GM18505 (cell line): ENCODE measurements around the gene ATG10.
"Not testable (repeated sequence)": the region's sequence is repeated elsewhere in the genome, so short reads cannot be mapped to it uniquely, and the experiment has no call there.

Source experiments
- ATAC-seq: cut with Tn5 transposase; IDR thresholded peaks from one replicate; pipeline ENCODE4 v1.9.1; 2021; ENCODE audit not compliant: unreplicated experiment
- POLR2A ChIP-seq: IDR thresholded peaks from 4 replicates; pipeline ENCODE4 v1.6.1; 2011; ENCODE audit warnings: borderline replicate concordance; ENCODE audit not compliant: insufficient read depth, insufficient read length; ENCODE audit errors: extremely low read depth

The ATG10 gene

DNA sequence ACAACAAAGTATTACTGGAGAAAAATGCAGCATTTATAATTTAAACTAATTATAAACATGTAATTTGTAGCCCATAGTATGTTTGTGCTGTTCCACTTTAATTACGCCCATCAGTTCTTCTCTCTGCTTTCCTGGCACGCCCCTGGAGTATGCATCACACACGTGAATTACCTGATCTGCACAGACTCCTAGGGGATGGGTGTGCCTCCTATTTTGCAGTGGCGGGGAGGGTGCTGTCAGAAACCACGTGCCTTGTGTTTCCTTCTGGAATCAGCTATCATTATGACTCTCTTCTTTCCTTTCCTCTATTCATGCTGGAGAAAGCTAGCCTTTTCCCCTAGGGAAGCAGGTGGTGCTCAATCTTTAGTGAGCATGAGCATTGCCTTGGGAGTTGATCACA, 263.1 kb downstream of the ATG10 start:
- no peak for TF ChIP-seq POLR2A
- ATAC-seq: no peak

DNA sequence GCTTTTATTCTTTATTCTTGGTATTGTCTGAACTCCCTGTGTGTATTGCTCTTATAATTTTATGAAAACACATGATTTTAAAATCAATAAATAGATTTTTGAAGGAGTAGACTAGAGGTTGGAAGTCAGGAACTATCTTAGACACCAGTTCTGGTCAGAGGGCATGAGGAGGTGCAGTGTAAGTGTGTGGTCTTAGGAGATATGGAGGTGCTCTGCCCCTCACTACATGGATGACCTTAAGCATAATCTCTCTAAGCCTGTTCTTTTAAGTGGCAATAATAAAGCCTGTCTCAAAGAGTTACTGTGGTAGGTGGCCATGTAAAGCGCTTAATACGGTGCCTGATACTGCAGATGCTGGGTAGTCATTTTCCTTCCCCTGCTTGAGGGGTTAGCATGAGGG, 272.3 kb downstream of the ATG10 start:
- ATAC-seq: no peak
- TF ChIP-seq POLR2A: no peak

DNA sequence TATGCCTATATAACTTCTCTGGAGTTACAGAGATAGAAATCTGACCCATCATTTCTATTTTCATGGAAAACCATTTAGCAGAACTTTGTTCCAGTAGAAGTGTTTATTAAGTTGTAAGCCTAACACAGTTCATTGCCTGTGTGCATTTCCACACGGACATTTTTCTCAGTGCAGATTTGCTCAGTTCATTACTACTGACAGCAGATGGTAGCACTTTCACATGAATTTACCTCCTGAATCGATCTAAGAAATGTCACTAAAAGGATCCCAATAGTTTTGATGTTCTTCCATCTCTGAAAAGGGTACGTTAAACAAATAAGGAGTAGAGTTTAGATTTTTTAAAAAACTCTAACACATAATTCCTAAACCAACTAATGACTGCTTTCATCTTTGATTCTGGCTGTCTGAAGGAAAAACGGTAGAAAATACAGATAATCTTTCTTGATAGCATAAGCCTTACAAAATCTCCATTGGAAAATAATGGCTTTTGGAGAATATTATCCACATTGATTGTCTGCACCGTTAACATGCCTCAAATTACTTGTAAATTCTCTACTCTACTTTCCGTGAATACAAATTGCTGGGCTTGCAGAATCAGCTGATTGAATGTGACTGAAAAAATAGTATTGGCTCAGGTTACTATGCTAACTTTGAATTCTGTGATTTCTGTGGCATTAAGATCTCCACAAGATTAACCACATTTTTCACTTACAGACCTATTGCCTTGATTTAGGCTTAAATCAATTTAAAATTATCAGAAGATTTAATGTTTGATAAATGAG, 273.2 kb downstream of the ATG10 start:
- no peak for ATAC-seq

DNA sequence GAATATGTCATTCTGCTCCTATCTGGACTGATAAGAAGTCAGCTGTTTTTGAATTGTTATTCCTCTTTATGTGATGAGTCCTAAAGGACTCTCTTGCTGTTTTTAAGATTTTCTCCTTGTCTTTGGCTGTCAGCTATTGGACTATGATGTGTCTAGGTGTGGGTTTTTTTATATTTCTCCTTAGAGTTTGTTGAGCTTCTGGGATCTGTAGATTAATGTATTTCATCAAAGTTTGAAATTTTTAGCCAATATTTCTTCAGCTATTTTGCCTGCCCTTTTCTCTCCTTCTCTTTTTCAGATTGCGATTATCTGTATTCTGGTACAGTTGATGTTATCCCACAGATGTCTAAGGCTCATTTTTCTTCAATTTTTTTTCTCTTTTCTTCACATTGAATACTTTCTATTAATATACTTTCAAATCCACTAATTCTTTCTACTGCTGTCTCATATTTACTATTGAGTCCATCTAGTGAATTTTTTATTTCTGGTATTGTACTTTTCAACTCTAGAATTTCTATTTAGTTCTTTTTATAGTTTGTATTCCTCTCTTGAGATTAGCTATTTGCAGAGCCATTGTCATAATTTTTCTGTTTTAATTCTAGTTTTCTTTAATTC, 275.2 kb downstream of the ATG10 start:
- TF ChIP-seq POLR2A: no peak

More for the DNA sequence above, 273.2 kb downstream of the ATG10 start:
- TF ChIP-seq POLR2A: no peak

DNA sequence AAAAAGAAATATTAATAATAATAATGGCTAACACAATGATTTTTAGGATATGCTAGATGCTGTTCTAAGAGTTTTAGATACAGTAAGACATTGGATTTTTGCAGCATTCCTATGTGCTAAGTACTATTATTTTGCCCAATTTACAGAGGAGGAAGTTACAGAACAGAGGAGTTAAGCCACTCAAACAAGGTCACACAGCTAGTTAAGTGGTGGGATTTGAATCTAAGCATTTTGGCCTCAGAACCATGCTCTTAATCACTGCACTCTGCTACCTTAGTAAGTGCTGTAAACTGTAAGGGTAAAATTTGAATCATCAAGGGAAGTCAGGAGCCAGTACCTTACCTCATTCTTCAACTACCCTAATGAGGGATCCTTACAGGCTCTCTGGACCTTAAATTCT, 280.9 kb downstream of the ATG10 start:
- no peak for ATAC-seq
- TF ChIP-seq POLR2A: no peak

More for the DNA sequence above, 275.2 kb downstream of the ATG10 start:
- no peak for ATAC-seq

DNA sequence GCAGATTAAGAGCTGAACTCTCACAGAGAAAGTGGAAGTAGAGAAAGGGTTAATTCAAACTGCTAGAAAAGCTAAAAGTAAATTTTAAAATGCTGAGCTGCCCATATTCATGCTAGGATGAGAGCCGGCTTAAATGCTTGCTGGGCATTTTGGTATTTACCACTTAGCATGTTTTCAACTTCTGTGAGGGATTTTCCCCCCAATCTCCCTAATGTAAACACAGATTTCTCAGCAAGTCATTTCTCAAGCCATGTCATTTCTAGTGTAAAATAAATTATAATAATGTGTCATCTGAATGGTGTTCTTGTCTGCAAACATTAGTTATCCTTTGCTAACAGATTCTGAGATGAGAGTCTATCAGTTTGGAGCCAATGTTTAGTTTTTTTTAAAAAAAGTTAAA, 284.0 kb downstream of the ATG10 start:
- ATAC-seq: no peak
- TF ChIP-seq POLR2A: no peak

DNA sequence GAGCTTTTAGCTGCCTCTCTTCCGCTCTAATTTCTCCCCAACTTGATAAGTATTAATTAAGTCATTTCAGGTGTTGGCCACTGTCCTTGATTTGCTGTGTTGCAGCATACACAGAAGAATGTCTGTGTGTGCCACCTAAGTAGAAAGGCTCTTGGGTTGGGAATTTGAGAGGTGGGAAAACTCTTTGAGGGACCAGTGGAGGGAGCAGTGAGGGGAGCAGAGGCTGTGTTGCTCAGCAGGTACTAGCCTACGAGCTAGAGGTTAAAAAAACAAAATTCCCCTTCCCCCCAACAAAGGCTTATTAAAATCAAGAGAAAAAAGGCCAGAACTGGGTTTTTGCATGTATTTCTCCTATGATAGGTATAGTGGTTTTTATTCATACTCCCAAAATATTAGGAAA, 285.4 kb downstream of the ATG10 start:
- TF ChIP-seq POLR2A: no peak
- no peak for ATAC-seq

DNA sequence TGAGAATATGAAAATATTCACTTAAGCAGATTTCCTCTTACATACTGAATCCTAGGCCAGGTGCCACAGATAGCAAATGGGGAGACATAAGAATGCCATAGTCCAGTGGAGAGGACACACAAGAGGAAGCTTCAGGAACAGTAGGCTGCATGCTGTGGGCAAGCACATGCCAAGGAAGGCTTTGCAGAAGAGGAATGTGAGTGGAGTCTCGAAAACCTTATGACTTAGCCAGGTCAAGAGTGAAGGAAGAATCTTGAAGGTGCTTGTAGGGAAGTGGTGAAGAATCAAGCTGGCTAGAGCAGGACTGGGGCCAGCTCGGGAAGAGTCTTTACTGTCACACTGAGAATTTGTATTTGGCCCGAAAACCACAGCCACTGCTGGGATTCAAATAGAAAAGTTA, 285.9 kb downstream of the ATG10 start:
- ATAC-seq: no peak
- TF ChIP-seq POLR2A: no peak

DNA sequence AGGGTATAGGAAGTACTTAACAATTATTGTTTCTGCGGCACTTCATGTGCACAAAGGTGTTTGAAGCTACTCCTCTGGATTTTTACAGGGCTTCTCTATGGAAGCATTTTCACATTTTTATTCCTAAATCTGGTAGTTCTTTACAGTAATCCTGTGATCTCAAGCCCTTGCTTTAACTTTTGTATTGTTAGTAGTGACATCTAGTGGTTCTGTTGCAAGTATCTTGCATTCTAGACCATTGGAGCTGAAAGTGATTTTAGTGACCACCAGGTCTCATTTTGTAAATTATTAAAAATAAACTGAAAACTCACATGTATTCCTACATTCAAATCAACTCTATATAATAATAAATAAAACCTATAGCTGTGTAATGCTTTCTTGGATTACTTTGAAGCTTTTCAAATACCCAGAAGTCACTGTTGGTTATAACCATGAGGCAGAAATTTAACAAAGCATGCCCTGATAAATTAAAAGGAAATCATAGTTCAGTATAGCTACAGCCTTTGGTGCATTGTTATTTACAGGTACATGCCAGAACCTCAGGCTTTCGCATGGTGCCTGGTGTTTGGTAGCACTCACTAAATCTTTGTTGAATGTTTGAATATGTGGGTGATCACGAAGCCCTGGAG, 287.5 kb downstream of the ATG10 start:
- ATAC-seq: no peak

DNA sequence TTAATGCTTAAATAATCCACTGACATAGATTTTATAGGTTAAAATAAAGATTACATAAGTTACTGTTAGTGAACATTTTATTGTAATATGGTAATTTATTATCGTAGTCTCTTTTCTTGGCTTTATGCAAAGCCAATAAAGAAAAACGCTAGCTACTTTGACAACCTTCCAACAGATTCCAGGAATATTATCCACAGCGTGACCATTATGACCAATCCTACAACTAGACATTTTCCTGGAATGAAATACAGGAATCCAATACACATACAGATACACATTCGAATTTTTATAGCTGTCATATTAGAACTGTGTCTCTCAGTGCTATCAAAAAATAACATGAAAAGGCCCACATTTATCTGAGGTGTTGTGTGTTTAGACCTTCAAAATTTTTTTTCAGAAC, 293.2 kb downstream of the ATG10 start:
- ATAC-seq: no peak
- no peak for TF ChIP-seq POLR2A

More for the DNA sequence above, 287.5 kb downstream of the ATG10 start:
- no peak for TF ChIP-seq POLR2A

DNA sequence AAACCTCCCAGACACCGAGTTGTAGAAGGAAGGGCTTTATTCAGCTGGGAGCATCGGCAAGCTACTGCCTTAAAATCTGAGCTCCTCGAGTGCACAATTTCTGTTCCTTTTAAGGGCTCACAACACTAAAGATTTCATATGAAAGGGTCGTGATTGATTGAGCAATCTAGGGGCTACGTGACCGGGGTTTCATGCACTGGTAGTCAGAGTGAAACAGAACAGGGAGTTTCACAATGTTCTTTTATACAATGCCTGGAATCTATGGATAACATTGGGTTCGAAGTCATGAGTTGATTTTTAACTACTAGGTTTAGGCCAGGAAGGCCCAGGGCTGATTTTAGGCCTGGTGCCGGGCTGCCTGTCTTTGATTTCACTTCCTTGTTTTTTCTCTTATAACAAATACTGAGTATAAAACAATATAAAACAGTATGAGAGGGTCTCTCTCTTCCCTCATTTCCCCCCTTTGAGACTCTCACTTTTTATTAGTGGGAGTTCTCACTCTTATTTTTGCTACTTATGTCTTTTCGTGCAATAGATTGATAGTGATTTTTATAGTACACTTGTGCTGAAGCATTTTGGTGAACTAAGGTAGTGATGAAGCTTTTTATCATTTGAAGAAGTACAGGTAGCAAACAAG, 295.6 kb downstream of the ATG10 start:
- ATAC-seq: not testable (repeated sequence)

DNA sequence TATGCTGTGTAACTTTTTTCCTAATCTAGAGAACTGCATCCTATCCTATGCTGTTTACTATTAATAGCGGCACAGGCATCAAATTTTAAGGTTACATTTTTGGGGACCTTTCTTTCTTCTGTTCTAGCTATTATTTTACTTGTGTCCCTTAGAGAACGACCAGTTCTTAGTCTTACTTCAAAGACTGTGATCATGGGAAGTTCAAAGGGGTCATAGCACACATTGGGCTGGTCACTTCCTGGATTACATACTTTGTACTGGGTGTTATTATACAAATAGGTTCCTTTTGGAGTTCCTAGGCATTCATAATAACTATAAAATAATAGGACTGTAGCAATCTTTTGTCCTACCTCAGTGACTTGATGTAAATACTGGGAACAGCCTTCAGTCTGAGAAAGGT, 297.5 kb downstream of the ATG10 start:
- not testable (repeated sequence) for ATAC-seq

DNA sequence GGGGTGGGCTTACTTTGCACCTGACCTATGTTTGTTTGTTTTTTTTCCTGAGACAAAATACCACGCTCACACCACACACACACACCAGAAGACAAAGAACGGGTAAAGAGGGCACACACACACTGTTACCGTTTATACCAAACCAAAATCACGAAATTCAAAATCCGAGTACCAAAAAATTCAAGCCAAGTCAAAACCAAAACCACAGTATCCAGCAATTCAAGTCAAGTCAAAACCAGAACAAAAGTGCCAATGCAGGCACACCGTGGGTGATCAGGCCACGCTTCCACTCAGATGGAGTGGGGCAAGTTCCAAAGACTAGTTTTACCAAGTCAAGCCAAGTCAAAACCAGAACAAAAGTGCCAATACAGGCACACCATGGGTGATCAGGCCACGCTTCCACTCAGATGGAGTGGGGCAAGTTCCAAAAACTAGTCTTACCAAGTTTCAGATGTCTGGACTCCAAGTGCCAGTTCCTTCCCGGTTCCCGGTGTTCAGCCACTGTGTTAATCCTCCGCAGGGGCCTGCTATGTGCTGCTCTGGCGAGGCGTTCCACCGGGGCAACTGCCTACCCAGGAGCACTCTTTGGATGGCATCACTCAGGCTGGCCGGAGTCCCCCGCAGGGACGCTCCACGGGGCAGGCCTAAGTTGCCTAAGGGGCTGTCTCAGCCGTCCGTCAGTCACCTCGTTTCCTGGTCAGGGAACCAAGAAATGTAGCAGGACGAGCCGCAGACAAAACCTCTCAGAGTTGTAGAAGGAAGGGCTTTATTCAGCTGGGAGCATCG, 300.9 kb downstream of the ATG10 start:
- not testable (repeated sequence) for ATAC-seq

DNA sequence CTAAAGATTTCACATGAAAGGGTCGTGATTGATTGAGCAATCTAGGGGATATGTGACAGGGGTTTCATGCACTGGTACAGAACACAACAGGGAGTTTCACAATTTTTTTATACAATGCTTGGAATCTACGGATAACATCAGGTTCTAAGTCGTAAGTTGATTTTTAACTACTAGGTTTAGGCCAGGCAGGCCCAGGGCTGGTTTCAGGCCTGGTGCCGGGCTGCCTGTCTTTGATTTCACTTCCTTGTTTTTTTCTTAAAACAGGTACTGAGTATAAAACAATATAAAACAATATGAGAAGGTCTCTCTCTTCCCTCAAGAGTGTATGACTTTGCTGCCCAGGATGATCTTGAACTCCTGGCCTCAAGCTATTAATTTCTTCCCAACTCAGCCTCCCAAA, 301.6 kb downstream of the ATG10 start:
- not testable (repeated sequence) for ATAC-seq
